HG02840 (cell line): ENCODE measurements around the gene IMPA2.
"Not testable (repeated sequence)": the region's sequence is repeated elsewhere in the genome, so short reads cannot be mapped to it uniquely, and the experiment has no call there.

ENCODE experiments used
- ATAC-seq: cut with Tn5 transposase; IDR thresholded peaks from one replicate; pipeline ENCODE4 v1.9.1; 2021; ENCODE audit warnings: mild to moderate bottlenecking, moderate library complexity, moderate number of reproducible peaks; ENCODE audit not compliant: unreplicated experiment, low FRiP score

IMPA2 gene

DNA sequence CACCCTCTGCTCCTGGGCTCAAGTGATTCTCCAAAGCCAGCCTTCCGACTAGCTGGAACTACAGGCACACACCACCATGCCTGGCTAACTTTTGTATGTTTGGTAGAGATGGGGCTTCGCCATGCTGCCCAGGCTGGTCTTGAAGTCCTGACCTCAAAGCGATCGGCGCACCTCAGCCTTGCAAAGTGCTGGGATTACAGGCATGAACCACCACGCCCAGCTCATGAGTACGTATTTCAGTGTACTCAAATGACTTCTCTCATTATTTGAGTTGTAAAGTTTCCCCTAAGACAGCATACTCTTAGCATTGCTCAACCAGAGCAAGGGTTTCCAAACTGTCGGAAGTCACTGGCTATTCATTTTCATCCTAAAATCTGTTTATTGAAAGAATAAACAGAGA, 40.3 kb downstream of the IMPA2 start:
- ATAC-seq, result no peak

DNA sequence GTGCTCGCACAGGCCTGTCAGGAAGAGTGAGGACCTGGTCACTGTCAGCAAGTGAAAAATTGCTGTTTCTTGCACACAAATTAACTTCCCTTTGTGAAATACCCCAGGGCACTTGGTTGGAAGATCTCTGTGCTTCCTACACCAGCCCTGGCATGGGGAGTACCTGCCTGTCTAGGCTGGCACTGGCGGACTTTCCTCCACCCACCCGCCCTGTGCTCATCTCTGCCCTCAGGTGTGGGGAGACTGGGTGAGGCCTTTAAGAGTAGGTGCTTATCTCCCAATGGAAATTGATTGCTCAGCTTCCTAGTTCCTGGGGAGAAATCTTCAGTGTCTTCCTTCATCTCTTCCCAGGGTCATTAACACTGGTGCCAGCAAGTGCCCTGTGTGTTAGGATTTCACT, 42.1 kb downstream of the IMPA2 start:
- ATAC-seq, result no peak

DNA sequence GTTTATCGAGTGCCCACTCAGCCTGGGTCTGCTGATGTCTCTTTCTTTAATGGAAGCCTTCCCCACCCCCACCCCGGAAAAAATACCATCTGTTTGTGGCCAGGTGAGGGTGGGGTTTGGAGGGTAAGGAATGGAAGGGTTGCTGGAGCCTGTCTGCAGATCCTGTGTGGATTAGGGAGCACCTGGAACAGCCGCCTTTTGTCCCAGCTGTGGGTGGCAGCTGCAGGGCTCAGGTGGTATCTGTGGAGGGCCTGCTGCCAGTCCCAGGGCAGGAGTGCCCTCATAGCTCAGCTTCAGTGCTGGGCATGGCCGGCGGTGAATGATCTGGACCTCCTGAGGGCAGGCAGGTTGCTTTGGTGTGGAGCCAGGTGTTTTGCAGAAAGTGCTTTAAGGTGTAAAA, 45.3 kb downstream of the IMPA2 start:
- ATAC-seq, result no peak

GRCh38 chr18:12027046-12027445, 45.7 kb downstream of the IMPA2 start:
- no peak for ATAC-seq

DNA sequence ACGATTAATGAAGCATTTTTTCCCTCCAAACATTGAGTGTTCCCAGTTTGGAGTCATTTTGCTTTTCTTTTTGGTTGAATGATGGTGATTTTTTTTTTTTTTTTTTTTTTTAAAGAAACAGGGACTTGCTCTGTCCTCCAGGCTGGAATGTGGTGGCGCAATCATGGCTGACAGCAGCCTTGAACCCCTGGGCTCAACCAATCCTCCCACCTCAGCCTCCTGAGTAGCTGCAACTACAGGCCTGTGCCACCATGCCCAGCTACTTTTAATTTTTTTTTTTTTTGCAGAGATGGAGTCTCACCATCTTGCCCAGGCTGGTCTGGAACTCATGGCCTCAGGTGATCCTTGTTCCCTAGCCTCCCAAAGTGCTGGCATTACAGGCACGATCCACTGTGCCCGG, 46.2 kb downstream of the IMPA2 start:
- no peak for ATAC-seq

DNA sequence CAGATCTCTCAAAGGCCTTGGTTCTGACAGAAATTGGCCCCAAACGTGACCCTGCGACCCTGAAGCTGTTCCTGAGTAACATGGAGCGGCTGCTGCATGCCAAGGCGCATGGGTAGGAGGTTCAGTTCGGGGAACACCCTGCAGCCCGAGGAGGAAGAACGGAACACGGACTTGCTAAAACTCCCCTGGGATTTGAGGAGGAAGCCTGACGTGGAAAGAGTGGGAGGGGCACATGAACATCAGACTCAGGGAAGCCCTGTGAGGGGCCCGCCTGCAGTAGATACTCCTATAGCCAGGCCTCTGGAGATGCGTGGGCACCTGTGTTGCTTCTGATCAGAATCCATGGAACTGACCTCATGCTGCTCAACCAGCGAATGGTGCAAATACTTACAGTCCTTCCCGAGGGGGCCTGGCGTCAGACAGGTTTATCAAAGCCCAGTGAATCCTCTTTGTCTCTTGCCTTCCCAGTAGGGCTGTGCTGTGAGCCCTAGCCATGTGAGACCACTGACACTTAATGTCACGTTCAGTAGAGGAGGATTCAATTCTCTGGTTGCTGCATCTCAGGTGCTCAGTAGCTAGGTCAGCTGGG, 46.8 kb downstream of the IMPA2 start:
- no peak for ATAC-seq

DNA sequence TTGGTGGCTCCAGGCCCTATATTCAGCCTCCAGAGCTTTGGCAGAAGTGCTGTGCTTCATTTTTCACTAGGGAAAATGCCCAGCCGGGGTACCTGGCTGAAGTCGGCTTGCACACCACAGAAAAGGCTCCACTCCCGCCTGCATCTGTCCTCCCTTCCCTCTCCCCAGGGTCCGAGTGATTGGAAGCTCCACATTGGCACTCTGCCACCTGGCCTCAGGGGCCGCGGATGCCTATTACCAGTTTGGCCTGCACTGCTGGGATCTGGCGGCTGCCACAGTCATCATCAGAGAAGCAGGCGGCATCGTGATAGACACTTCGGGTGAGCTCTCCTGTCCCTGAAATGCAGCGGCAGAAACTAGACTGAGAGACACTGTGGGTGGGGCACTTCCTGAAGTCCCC, 47.4 kb downstream of the IMPA2 start:
- no peak for ATAC-seq

DNA sequence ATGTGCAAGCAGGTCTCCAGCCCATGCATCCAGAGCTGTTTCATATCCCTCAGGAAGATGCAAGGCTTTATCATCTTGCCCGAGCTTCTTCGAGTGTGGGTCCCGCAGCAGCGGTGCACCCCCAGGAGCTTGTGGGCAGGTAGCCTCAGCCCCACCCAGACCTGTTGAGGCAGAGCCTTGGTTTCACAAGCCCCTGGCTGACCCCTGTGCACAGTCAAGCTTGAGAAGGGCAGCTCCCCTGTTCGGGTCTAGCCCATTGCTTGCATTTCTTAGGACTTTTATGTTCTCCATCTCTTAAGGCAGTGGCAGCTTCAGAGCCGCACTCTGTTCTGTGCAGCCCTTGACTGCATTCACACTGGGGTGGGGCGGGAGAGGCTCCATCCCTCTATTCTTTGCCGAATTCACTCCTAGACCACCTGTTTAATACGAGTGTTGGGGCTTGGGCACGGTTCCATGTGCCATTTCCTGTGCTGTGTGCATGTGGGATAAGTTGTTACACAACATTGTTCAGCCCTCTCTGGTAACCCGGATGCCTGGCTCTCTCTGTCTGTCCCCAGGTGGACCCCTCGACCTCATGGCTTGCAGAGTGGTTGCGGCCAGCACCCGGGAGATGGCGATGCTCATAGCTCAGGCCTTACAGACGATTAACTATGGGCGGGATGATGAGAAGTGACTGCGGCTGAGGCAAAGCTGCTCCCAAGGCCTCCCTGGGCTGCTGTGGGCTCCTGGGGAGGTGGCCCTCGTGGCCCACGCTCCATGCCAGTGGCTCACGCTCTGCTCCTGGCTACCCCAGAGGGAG, 48.7 kb downstream of the IMPA2 start:
- no peak for ATAC-seq

DNA sequence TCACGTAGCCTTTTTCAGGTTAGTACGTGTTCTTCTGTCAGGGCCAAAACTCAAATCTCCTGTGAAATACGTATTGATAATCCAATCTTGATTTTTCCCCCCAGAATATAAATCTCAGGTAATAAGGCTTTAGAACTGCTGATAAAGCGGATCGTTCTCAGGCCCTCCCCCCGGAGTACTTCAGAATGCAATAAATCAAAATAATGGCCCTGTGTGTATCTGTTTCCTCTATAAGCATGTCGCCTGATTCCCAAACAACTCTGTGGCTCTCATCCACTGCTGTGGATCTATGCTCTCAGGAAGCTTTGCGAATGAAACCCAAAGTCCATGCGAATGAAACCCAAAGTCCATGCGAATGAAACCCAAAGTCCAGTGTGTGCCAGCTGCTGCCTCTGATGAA, 49.4 kb downstream of the IMPA2 start:
- ATAC-seq, result no peak

DNA sequence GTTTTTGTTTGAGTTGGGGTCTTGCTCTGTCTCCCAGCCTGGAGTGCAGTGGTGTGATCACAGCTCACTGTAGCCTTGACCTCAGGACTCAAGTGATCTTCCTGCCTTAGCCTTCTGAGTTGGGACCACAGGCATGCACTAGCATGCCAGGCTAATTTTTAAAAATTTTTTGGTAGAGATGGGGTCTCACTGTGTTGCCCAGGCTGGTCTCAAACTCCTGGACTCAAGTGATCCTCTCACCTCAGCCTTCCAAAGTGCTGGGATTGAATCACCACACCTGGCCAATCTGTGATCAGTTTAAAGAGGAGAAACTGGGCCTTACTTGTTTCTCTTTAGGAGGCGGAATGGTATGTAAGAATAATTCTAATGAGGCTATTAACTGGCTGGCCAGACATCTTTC, 49.9 kb downstream of the IMPA2 start:
- no peak for ATAC-seq

- ATAC-seq, result no peak
Measured at GRCh38 chr18:12031846-12032245, 50.5 kb downstream of the IMPA2 start.

- no peak for ATAC-seq
Measured at GRCh38 chr18:12032786-12033642, 51.7 kb downstream of the IMPA2 start.

- no peak for ATAC-seq
Measured at GRCh38 chr18:12033643-12034025, 52.3 kb downstream of the IMPA2 start.

DNA sequence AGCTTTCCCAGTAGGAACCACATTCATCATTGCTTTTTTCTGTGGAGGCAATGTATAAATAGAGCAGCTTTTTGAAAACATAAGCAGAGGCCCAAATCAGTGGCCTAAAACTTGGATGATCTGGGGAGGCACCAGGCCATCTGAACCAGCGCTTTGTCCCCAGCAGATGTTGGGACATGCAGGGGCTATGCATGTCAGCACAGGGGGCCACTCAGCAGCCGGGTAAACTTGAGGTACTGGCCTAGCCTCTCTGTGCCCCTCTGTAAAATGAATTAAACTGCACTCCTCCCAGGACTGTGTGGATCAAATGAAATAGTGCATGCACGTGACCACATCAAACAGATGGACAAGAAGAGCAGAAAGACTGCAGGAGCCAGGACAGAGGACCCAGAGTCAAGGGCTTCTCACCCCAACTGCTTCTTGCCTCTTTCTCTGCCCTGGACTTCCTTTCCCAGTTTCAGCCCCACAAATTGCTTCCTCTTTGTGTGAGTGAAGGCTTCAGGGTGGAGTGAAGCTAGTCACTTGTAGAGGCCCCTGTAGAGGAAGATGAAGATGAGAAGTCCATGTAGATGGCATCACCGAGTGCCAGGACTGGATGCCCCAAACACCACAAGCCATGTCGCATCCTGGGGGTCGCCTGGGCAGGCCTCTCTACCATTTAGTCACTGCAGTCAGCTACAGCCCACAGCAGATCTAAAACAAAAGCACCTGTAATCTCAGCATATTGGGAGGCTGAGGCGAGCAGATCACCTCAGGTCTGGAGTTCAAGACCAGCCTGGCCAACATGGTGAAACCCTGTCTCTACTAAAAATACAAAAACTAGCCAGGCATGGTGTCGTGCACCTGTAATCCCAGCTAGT, 53.2 kb downstream of the IMPA2 start:
- ATAC-seq, result no peak

DNA sequence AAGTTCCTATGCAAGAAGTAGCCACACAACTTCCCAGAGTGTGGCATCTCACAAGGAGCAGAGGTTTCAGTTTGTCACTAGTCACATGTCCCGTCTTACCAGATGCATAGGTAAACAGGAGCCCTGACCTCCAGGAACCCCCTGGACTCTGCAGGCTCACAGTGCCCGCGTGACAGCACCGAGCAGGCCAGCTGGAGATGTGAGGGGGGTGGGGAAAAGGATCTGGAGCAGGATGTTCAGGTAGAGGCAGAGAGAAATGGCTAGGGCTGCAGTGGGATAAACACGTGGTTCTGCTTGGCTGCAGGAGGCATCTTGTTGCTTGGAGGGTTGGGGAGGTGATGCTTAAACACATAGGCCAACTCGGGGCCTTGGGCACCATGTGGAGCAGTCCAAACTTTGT, 54.2 kb downstream of the IMPA2 start:
- ATAC-seq, result no peak

DNA sequence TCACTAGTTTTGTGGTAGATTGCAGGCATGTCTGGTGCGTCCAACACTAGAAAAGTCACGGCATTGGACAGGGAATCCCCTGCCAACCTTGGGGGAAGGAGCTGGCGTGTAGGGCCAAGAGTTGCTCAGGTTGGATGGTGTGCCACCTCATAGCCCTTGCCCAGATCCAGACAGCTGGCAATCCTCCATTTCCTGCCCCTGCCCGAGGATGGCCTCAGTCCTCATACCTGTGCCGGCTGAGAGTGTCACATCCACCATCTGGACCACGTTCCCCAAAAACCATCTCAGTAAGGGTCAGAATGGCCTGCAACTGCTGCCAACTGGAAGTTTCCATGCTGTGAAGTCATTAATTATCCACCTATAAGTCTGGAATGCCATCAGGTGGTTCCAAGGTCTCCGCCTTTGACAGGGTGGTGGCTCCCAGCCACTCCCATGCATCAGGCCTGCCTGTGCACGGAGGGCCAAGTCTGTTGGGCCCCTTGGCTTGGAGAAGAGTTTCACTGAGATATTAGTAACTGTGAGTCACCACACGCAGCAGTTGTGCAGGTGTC, 55.0 kb downstream of the IMPA2 start:
- no peak for ATAC-seq

DNA sequence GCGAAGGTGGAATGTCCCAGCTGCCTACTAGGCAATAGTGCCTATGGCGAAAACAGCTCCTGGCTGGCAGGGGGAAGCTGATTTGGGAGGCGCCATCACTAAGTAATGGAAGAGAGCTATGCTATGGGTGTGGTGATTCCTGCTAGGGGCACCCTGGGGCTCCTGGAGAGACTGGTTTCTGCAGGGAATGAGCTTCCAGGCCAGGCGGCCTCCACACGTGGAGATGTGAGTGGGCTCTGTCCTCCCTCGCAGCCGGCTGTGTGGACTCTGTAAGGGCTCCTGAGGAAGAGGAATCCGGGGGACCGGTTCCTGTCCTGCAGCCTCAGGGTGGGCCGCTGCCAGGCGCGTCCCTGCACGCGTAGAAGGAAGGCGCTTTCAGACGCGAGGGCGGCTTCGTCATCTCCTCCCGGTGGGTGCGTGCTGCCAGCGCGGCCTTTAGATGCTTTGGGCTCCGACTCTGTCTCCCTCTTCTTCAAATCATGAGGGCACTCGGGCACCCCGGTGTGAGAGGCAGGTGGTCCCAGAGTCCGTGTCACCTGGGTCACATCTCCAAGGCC, 56.9 kb downstream of the IMPA2 start:
- ATAC-seq, result no peak

- peak; percentile 74 for ATAC-seq
Measured at GRCh38 chr18:12038639-12039539, 57.6 kb downstream of the IMPA2 start.

- ATAC-seq, result not testable (repeated sequence)
Measured at GRCh38 chr18:12039540-12039930, 58.2 kb downstream of the IMPA2 start.
